Parathyroid adenoma (tissue), 2 donors: ENCODE data around the gene SLA2.

Source experiments
- H2AFZ ChIP-seq: fragments of 300-600 bp; sonication (generic); one replicate; pipeline ENCODE4 v1.7.0; 2017; ENCODE audit warnings: antibody characterized with exemption, mild to moderate bottlenecking
- H3K27ac ChIP-seq: fragments of 300-600 bp; sonication (generic); one replicate; pipeline ENCODE4 v1.7.0; 2017
- H3K27me3 ChIP-seq: fragments of 300-600 bp; sonication (generic); one replicate; pipeline ENCODE4 v1.7.0; 2017; ENCODE audit warnings: low read length; ENCODE audit not compliant: control insufficient read depth, insufficient read depth
- H3K36me3 ChIP-seq: fragments of 300-600 bp; sonication (generic); one replicate; pipeline ENCODE4 v1.7.0; 2017; ENCODE audit warnings: low read length; ENCODE audit not compliant: control insufficient read depth, insufficient read depth
- H3K4me1 ChIP-seq: fragments of 300-600 bp; sonication (generic); one replicate; pipeline ENCODE4 v1.7.0; 2017; ENCODE audit warnings: control low read depth
- H3K4me2 ChIP-seq: fragments of 300-600 bp; sonication (generic); one replicate; pipeline ENCODE4 v1.7.0; 2017; ENCODE audit warnings: low read length
- H3K4me3 ChIP-seq: fragments of 300-600 bp; sonication (generic); one replicate; pipeline ENCODE4 v1.7.0; 2017; ENCODE audit warnings: low read depth, low read length
- H3K79me2 ChIP-seq: fragments of 300-600 bp; sonication (generic); one replicate; pipeline ENCODE4 v1.7.0; 2017; ENCODE audit warnings: control low read depth
- H3K9ac ChIP-seq: fragments of 300-600 bp; sonication (generic); one replicate; pipeline ENCODE4 v1.7.0; 2017; ENCODE audit warnings: mild to moderate bottlenecking
- H3K9me3 ChIP-seq: fragments of 300-600 bp; sonication (generic); one replicate; pipeline ENCODE4 v1.7.0; 2017; ENCODE audit warnings: low read length; ENCODE audit not compliant: control insufficient read depth
- CTCF ChIP-seq: fragments of 300-600 bp; sonication (generic); IDR thresholded peaks from one replicate; pipeline ENCODE4 v1.7.0; 2017; ENCODE audit warnings: antibody characterized with exemption, mild to moderate bottlenecking
- donor health status: primary hyperparathyroidism.

Gene SLA2

GRCh38 chr20:36629719-36630681 lies 16.0 kb downstream of the SLA2 start:
- Histone ChIP-seq H3K4me3 (no peak overlapping the region), H3K4me1 (no peaks in the 10 kb centered on the region), H3K79me2 (no peaks in the 10 kb centered on the region), H3K9ac (no peak overlapping the region), H3K27ac (no peak overlapping the region), H2AFZ (no peak overlapping the region), H3K9me3 (no peaks in the 10 kb centered on the region), H3K36me3 (no peaks in the 10 kb centered on the region), H3K4me2 (no peak overlapping the region), H3K27me3 (no peaks in the 10 kb centered on the region)
- TF ChIP-seq CTCF: no peak

GRCh38 chr20:36628076-36628475 lies 17.9 kb downstream of the SLA2 start:
- no peaks in the 10 kb centered on the region for H3K27me3 ChIP-seq
- no peak overlapping the region for H3K4me3 ChIP-seq
- no peaks in the 10 kb centered on the region for H3K36me3 ChIP-seq
- no peak overlapping the region for H3K4me2 ChIP-seq
- no peak overlapping the region for H3K9ac ChIP-seq
- H2AFZ ChIP-seq: no peak overlapping the region
- H3K9me3 ChIP-seq: no peaks in the 10 kb centered on the region
- no peak overlapping the region for H3K27ac ChIP-seq
- TF ChIP-seq CTCF: no peak
- H3K79me2 ChIP-seq: no peaks in the 10 kb centered on the region
- no peaks in the 10 kb centered on the region for H3K4me1 ChIP-seq

DNA sequence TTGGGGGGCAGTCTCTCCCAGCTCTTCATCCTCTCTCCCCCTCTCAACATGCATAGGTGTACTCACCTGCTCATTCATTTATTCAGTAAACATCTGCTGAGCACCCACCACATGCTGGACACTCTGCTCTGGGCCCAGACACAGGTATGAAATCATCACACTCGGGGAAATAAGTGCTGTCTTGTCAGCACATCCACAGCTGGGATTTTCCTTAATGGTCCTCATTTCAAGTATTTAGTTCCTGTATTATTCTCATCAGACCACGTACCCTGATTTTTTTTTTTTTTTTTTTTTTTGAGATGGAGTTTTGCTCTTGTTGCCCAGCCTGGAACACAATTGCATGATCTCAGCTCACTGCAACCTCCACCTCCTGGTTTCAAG lies 21.1 kb downstream of the SLA2 start:
- H3K4me1 ChIP-seq: no peaks in the 10 kb centered on the region
- no peaks in the 10 kb centered on the region for H3K36me3 ChIP-seq
- no peaks in the 10 kb centered on the region for H3K27me3 ChIP-seq
- H3K9me3 ChIP-seq: no peaks in the 10 kb centered on the region
- no peak overlapping the region for H3K4me2 ChIP-seq
- H3K27ac ChIP-seq: no peak overlapping the region
- H3K79me2 ChIP-seq: no peaks in the 10 kb centered on the region
- H3K9ac ChIP-seq: no peak overlapping the region
- no peak for TF ChIP-seq CTCF
- H3K4me3 ChIP-seq: no peak overlapping the region
- H2AFZ ChIP-seq: no peak overlapping the region

DNA sequence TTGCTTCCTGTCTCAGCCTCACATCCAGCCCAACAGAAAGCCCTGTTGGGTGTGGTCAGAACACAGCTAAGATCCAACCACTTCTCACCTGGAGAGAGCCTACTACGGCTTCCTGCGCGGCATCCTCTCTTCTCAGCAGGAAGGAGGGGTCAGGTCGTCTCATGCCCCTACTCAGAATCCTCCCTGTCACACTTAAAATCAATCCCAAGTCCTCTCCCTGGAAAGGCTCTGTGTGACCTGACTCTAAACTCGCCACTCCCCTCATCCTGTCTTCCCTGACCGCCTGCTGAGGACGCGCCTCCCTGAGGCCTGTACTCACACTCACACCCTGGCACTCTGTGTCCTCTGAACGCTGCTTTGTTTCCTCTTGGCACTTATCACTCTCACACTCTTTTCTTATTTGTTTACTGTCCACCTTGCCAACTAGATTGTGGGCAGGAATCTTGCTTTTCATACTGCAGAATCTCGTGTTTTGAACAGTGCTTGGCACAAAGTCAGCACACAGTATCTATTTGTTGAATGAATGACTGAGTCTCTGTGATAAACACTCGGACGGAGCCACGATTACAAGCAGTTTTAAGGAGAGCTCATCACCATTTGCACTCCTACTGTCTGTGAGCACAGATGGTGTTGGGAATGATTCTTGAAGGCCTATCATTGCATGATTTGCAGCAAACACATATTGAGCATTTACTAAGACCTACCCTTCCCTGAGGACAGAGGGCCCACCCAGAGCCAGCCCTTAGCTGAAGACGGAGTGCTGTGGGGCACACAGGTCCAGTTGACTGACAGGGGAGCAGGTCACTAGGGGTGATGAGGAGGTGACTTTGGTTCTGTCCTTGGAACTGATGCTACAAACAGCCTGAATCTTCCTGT lies 21.7 kb downstream of the SLA2 start:
- H3K79me2 ChIP-seq: no peaks in the 10 kb centered on the region
- H3K4me1 ChIP-seq: no peaks in the 10 kb centered on the region
- no peaks in the 10 kb centered on the region for H3K36me3 ChIP-seq
- no peaks in the 10 kb centered on the region for H3K9me3 ChIP-seq
- H3K27me3 ChIP-seq: no peaks in the 10 kb centered on the region
- no peak overlapping the region for H2AFZ ChIP-seq
- no peak for TF ChIP-seq CTCF
- H3K27ac ChIP-seq: no peak overlapping the region
- no peak overlapping the region for H3K4me3 ChIP-seq
- no peak overlapping the region for H3K9ac ChIP-seq
- H3K4me2 ChIP-seq: no peak overlapping the region
